NB4 (cell line): ENCODE measurements around the gene FCER2.
A peak's percentile ranks its signal among the peaks of the same experiment; 100 is the strongest.

Experiments
- DNase-seq: peaks from one replicate; pipeline ENCODE4 v3.0.0; 2010; ENCODE audit warnings: low read depth
- H3K4me3 ChIP-seq: one replicate; pipeline ENCODE4 v1.5.1; 2011; ENCODE audit warnings: mild to moderate bottlenecking, low read depth, low read length, moderate library complexity
- MYC ChIP-seq: IDR thresholded peaks from 2 replicates; pipeline ENCODE4 v1.6.1; 2011; ENCODE audit warnings: low read depth, low read length
- POLR2A ChIP-seq: IDR thresholded peaks from 2 replicates; pipeline ENCODE4 v1.6.1; 2011; ENCODE audit warnings: mild to moderate bottlenecking; ENCODE audit not compliant: insufficient read length; ENCODE audit errors: extremely low read depth
- TF ChIP-seq, protein P1 (sequence below): IDR thresholded peaks from one replicate; pipeline ENCODE4 v1.5.1; 2012; ENCODE audit warnings: low read depth, low read length
- TF ChIP-seq, protein P2 (sequence below): IDR thresholded peaks from 2 replicates; pipeline ENCODE4 v1.6.1; 2011; ENCODE audit warnings: low read depth, low read length

Gene FCER2

DNA sequence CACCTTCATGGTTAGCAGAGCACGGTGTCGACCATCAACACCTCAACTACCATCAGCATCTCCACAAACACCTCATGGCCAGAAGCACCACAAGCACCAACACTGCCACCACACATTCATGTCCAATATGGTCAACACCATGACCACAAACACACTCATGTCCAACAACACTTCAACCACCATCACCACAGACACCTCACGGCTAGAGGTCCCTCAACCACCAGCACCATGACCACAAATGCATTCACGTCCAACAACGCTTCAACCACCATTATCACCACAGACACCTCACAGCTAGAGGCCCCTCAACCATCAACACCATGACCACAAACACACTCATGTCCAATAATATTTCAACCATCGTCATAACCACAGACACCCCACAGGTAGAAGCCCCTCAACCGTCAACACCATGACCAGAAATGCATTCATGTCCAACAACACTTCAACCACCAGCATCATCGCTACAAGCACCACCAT, 11.1 kb downstream of the FCER2 start:
- H3K4me3 ChIP-seq = no peak overlapping the region
- DNase-seq = no peak
- TF ChIP-seq, protein P1, sequence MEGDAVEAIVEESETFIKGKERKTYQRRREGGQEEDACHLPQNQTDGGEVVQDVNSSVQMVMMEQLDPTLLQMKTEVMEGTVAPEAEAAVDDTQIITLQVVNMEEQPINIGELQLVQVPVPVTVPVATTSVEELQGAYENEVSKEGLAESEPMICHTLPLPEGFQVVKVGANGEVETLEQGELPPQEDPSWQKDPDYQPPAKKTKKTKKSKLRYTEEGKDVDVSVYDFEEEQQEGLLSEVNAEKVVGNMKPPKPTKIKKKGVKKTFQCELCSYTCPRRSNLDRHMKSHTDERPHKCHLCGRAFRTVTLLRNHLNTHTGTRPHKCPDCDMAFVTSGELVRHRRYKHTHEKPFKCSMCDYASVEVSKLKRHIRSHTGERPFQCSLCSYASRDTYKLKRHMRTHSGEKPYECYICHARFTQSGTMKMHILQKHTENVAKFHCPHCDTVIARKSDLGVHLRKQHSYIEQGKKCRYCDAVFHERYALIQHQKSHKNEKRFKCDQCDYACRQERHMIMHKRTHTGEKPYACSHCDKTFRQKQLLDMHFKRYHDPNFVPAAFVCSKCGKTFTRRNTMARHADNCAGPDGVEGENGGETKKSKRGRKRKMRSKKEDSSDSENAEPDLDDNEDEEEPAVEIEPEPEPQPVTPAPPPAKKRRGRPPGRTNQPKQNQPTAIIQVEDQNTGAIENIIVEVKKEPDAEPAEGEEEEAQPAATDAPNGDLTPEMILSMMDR = no peak
- TF ChIP-seq POLR2A = no peak
- no peak for TF ChIP-seq MYC
- TF ChIP-seq, protein P2, sequence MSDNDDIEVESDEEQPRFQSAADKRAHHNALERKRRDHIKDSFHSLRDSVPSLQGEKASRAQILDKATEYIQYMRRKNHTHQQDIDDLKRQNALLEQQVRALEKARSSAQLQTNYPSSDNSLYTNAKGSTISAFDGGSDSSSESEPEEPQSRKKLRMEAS = no peak

DNA sequence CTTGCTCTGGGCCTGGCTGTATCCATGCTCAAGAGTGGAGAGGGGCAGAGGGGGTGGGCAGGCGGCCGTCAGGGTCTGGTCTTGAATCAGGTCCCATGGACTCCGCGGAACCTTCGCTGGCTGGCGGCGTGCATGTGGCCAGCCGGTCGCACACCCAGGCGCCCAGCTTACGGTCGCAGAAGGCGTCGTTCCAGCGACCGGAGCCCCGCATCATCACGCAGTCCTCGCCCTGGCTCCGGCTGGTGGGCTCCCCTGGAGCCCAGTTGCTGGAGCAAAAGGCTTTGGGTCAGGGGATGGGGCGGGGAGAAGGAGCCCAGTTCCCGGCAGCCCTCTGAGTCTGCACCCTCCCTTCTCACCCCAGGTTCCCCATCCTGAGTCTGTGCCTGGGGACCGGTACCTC, 12.8 kb downstream of the FCER2 start:
- H3K4me3 ChIP-seq = no peak overlapping the region
- no peak for DNase-seq
- TF ChIP-seq, protein P1 = no peak
- TF ChIP-seq, protein P2 = no peak
- TF ChIP-seq MYC (no peak), POLR2A (no peak)

DNA sequence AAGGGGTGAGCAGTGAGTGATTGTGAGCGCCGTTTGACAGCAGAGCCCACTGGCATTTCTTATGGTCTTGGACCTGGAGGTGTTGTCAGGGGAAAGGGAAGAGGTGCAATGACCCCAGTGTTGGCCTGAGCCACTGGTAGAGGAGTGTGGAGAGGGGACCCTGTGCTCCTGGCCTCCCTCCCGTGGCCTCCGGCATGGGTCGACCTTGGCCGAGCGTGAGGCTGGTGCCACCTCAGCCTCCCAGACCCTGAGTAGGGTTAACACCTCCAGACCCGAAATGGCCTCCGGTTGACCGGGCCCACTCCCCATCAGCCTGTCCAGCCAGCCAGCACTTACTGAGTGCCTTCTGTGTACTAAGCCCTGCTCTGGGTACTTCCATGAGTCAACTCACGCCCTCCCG, 14.8 kb downstream of the FCER2 start:
- TF ChIP-seq POLR2A (no peak), MYC (no peak)
- TF ChIP-seq, protein P1 = no peak
- TF ChIP-seq, protein P2 = no peak
- no peak overlapping the region for H3K4me3 ChIP-seq
- no peak for DNase-seq

DNA sequence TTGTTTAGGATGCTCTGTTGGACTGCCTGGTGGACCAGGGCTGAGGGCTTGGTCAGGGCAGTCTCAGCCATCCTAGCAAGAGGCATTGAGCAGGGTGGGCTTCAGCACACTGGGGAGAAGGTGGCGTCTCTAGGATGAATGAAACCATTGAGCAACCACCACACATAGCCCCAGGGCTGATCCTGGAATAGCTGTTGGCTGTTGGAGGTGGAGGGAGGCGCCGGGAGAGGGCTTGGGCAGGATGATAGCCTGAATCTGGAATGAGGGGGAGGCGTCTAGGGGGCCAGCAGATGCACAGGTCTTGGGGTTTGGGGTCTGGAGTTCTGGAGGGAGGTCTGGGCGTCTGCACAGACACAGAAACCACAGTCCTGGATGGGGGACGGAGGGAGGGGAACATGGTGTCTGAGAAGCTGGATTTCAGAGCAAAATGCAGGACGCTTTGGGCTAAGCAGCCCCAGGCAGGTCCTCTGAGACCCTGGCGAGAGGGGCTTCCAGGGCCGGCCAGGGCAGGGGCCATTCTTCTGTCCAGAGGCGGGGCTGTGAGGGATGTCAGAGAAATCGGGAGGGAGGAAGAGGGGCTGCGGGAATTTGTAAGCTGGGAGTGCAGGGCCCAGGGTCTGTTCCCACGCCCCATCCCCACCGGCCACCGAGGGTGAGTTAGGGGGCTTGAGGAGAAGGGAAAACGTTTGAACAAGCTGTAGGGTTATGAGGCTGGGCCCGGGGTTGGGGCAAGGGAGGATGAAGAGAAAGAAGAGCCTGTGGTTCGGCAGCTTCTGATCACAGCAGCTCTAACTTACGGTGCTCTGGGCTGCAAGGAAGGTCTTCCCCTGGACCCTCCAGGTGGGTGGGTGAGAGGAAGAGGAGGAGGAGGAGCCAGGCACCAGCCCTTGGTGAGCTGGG, 16.1 kb downstream of the FCER2 start:
- TF ChIP-seq MYC (no peak), POLR2A (no peak)
- TF ChIP-seq, protein P1 = no peak
- TF ChIP-seq, protein P2 = no peak
- no peak overlapping the region for H3K4me3 ChIP-seq
- DNase-seq = no peak

DNA sequence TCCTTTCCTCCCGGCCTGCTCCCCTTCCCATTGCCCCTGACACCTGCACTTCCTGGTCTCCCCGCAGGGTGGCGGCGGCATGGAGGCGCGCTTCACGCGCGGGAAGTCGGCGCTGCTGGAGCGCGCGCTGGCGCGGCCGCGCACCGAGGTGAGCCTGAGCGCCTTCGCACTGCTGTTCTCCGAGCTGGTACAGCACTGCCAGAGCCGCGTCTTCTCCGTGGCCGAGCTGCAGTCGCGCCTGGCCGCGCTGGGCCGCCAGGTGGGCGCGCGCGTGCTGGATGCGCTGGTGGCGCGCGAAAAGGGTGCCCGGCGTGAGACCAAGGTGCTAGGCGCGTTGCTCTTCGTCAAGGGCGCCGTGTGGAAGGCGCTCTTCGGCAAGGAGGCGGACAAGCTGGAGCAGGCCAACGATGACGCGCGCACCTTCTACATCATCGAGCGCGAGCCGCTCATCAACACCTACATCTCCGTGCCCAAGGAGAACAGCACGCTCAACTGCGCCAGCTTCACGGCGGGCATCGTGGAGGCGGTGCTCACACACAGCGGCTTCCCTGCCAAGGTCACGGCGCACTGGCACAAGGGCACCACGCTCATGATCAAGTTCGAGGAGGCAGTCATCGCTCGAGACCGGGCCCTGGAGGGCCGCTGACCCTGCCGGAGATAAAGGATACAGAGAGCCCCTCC, 19.6 kb downstream of the FCER2 start:
- no peak for DNase-seq
- no peak for TF ChIP-seq POLR2A
- TF ChIP-seq, protein P1 = peak; percentile 2
- peak overlapping the region; percentile 74 for H3K4me3 ChIP-seq
